HG03025 (cell line): ENCODE results near the gene STRADA.

Source experiments
- ATAC-seq: cut with Tn5 transposase; IDR thresholded peaks from one replicate; pipeline ENCODE4 v1.9.1; 2021; ENCODE audit warnings: mild to moderate bottlenecking, moderate library complexity; ENCODE audit not compliant: unreplicated experiment, low FRiP score

STRADA gene

DNA sequence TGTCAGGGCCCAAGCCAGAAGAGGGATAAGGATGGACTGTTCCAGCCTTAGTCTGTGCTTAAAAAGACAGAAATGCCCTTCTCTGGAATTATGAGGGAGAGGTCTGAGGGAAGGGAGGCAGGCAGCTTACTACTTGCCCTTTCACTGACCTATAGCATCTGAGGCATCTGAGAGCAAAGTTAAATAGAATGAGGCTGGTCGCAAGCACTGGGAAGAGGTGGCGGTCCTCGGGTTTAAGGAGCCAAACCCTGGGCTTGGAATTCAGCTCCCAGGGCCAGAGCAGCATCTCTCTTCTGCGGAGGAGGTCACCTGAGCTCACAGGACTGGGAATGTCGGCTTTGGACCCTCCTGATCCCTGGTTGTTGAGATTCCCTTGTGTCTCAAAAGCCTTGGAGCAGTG lies 38.6 kb downstream of the STRADA start:
- ATAC-seq, result no peak

DNA sequence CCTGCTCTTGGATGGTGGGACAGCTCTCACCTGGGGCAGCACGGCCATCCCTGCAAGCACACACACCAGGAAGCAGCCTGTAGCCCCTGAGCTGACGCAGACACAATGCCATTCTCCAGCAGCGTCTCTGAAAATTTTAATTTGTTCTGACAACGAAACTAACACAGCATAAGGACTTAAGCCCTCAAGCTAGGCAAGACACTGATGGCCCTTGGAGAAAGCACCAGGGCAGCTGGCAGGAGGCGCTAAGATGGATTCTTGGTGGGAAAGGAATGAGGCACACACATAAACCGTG lies 38.9 kb downstream of the STRADA start:
- ATAC-seq, result no peak

DNA sequence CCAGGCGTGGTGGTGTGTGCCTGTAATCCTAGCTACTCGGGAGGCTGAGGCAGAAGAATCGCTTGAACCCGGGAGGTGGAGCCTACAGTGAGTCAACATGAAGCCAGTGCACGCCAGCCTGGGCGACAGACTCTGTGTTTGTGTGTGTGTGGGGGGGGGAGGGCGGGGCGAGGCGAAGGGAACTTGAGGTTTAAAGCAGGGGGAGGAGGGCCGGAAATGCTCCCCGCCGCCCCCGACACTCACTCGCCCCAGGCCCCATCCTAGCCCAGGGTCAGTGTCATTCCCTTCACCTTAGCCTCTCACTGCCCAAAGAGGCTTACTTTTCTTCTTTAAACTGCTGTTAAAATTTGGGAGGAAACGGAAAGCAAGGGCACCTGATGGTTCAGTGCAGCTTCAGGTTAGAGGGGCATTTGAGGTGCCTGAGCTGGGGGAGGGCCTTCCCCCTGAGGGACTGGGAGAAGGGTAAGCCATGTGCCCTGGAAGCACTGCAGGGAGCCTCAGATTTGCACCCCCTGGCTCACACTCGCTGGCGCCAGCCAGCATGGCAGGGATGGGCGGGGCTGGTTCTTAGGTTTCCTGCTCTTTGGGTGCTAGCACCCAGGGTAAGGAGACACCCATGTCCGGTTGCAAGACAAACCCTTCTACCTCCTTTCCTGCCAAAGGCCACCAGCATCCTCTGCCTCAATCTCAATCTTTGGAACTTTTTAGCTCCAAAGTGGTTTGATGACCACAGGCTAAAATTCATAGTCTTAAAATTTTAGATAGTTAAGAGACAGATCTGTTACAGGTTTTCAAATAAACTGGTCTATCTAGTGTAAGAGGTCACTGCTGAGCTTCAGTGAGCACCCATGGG lies 39.5 kb downstream of the STRADA start:
- no peak for ATAC-seq

DNA sequence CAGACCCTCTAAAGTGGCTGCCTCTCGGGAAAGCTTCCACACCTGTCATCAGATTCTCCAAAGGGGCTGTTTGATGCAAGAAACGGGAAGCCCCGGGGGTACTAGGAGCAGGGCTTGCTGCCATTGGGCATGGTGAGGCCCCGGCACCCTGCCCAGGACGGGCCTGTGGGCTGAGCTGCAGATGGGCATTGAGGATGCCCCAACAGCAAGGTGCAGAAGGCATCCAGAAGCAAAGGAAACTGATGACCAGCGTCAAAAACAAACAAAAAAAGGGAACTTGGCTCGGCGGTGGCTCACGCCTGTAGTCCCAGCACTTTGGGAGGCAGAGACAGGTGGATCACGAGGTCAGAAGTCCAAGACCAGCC lies 40.2 kb downstream of the STRADA start:
- ATAC-seq, result no peak

DNA sequence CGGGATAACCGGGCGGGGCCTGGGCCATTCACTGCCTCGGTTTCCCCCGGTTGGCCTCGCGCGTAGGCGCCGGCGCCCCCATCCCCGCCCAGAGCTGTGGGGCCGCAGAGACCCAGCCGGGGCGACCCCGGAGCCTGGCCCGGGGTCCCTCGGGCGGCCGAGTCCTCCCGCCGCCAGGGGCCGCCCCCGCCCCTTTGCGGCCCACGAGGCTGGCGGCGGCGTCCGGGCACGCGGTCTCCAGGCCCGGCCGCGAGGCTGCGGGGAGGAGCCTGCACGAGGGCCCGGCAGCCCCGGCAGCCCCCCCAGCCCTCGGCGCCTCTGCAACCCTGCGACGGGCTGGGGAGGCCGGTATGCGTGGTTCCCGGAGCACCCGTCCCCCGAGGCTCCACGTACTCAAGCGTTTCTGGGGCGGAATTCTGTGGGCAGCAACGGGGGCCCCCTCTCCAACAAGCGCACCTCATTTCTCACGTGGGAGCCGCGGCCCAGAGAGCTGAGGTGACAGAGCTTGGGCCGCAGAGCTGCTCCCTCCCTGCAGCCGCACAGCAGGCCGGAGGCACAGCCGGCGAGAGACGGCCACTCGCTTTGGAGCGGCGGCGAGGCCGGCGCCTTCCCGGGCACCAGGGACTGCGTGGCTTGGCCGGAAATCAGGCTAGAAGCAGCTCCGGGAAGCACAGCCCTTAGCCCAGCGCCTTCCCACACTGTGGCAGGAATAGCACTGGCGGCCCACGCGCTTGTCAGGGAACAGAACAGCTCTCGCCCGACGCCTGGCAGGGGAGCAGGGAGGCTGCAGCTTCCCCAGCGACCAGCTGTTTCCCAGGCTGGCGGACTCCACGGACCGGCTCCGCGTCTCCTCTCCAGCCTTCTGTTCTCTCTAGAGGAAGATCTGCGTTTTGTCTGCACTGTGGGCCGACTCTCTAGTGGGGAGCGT lies 40.8 kb downstream of the STRADA start:
- ATAC-seq, result no peak

DNA sequence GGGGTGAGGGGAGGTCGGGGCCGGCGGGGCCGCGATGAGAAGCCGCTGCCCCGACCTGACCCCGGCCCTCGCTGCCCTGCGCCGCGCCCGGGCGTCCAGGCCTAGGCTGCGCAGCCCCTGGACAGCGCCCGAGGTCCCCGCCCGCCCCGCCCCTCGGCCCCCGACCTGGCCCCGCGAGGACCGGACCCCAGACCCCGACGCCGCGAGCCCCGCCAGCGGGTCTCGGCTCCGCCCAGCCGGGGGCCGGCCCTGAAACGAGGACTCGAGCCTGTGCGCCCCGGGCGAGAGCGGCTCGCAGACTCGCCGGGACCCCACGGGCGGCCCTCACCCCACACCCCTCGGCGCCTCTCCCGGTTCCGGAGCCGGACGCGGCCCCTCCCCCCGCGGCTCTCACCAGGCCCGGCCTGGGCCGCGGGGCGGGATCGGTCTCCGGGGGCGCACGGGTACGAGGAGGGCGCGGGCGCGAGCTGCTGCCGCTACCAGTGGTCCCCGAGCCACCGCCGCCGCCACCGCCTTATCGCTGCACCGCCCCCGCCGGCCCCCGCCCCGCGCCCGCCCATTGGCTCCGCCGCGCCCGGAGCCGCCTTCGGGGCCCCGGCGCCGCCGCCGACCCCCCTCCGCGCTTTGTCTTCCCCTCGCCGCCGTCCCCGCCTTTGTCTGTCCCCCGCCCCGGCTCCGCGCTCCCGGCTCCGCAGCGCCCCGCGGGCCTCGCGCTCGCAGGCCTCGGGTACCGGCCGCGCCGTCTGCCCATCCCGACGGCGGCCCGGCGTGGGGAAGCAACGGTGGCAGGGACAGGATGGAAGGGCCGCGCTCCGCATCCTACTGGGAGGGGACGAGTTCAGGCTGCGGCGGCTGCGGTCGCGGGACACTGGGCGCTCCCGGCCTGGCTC lies 41.7 kb downstream of the STRADA start, which contains the start of gene LIMD2:
Gene LIMD2, minus strand, starts transcription at position 488 of the 890 bp plus-strand sequence. CDS start 827 bp downstream, outside the sequence.
- ATAC-seq, result peak; percentile 4

DNA sequence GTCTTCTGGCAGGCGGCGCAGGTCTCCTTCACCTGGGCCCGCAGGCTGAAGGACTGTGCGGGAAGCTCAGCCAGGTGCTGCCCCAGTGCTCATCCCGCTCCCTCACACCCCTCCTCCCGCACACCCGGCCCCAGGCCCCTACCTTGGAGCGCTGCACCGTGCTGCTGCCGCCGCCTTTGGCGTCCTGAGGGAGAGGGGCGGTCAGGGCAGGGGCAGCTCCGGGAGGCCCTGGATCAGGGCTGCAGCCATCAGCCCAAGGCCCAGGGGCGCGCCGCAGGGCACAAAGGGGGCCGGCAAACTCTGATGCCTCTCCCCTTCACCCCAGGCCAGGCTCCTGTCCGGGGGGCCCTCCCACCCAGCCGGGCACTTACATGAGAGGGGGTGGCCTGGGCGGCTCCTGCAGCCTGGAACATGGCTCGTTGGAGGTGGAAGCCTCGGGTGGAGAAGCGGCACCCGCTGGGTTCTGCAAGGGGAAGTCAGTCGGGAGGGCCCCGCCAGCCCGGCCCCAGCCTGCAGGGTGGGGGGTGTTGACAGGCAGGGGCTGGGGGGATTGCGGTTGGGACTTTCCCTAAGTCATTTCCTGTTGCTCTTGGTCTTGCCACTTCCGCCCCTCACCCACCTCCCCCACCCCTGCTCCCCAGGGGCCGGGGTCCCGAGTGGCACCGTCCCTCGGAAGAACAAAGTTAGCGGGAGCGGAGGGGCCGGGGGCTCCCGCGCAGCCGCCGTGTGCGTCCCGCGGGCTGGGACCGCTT lies 42.5 kb downstream of the STRADA start:
- peak; percentile 16 for ATAC-seq

DNA sequence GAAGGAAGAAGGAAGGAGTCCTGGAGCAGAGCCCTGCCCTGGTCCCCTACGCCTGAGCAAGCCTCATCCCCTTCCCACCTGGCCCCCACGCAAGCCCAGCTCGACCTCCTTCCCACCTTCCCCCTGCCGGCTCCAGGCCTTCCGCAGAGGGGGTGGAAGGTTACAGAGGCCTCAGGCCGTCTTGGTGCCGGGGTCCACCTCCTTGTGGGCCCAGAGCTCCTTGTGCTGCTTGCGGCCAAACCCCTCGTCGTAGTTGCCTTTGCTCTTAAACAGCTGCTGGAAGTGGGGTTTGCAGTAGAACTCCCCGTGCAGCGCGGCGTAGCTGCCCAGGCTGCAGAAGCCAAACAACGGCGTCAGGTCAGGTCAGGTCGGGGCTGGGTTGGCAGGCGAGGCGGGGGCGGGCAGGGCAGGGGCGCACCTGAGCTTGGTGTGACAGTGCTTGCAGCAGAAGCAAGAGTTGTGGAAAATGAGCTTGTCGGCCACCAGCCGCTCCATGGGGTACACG lies 43.2 kb downstream of the STRADA start:
- no peak for ATAC-seq

DNA sequence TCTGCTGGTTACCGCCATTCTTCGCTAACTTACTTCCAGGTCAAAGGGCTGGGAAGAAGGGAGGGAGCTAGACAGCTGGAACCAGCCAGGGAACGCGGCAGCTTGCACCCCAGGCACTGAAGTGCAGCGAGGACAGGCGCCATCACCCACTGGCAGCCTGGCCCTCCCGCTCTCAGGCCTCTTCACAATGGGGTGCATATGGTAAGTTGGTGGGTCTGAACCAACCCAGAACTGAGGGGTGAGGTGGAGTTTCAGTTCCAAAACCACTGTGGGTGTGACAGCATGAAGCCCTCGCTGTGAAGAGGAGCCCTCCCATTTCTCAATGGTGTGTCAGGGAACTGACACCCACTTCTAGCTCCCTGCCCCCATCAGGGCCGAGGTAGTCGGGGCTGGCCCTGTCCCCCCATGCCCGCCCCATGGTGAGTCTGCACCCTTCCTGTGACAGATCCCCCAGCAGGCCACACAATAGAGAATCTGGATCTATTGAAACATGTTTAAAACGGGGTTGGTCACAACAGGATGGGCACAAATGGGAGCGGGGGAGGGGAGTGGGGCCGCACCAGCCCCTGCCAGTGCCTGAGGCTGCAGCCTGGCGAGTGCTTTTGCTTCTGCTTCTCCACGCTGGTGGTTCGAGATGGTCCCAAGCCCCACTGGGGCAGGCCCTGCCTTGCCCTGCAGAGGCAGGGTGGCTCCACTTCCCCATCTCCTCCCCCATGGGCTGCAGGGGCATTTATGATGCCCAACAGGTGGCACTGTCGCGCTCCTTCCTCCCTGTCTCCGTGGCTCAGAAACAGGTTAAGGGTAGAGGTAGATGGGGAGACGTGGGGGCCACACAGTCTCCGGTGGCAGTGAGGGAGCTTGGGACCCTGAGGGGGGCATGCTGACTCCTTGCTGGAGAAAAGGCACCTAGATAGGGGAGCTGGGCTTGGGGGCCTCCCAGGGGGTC lies 44.0 kb downstream of the STRADA start:
- no peak for ATAC-seq

DNA sequence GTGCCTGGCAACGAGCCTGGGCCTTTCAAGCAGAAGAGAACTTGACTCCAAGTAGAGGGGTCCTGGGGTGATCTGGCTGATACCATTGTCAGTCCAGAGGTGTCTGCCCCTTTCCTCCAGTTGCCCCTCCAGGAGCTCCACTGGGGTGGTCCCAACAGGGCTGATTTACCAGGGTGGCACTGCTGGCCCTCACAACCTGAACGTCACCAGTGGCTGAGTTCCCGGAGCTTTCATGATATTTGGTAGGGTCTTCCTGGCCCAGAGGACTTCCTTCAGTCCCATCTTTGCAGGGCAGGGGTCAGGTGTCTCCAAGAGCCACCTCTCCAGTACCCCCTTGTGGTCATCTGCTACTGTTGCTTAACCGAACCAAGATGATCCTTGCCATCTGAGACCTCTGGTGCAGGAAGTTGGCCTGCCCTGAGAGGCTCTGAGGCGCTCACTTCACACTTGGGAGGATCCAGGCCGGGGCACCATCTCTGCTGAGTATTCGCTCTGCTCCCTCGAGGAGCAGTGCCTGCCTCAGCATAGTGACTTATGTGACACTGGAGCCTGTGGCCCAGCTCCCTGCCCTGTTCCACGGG lies 45.1 kb downstream of the STRADA start:
- no peak for ATAC-seq

DNA sequence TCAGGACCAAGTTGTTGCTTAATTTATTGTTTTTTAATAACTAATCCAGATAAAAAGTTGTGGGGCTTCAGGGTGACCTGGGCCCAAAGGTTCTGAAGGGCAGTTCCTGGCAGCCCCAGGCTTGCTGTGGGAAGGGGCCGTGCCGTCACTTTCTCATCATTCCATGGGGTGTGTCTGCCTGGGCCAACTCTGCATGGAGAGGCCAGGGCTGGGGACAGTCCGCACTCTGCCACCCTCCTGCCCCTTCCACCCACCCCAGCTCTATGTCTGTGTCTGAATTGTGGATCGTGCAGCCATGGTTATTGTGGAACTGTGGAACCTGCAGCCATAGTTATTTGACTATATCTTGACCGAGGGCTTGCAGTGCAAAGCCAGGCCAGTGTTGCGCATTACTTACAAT lies 45.7 kb downstream of the STRADA start:
- no peak for ATAC-seq

DNA sequence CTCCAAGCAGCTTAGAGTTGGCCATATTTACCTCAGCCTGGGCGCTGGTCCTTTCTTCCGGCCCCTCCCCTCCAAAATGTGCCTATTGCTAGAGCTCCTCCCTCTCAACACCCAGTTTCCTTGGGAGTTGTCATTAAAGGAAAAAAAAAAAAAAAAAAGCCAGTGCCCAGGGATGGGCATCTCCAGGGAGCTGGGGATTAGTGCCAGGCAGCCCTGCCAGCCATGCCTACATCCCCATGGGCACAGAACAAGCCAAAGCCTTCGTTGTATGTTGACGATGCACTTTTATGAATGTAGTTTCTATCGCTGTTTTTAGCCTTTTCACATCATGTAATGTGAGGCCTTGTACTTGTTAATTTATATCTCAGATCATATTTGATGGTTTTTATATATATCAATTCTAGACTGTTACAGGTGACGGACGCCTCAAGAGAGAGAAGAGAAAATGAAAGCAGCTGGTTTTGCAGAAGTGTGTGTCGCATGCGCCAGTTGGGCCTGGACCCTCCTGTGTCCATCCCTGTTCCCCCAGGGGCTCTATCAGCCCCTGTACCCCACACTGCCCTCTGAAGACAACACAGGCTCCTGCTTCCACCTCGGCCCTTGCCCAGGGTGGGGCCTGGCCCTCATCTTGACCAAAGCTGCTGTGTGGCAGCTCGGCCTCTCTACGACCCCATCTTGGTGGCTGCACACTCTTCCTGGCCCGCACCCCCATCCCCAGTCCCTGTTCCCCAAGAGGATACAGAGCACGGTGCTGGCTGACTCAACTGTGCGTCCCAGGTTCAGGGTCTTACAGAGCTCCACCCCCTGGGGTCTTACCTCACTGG lies 46.4 kb downstream of the STRADA start:
- ATAC-seq, result no peak

DNA sequence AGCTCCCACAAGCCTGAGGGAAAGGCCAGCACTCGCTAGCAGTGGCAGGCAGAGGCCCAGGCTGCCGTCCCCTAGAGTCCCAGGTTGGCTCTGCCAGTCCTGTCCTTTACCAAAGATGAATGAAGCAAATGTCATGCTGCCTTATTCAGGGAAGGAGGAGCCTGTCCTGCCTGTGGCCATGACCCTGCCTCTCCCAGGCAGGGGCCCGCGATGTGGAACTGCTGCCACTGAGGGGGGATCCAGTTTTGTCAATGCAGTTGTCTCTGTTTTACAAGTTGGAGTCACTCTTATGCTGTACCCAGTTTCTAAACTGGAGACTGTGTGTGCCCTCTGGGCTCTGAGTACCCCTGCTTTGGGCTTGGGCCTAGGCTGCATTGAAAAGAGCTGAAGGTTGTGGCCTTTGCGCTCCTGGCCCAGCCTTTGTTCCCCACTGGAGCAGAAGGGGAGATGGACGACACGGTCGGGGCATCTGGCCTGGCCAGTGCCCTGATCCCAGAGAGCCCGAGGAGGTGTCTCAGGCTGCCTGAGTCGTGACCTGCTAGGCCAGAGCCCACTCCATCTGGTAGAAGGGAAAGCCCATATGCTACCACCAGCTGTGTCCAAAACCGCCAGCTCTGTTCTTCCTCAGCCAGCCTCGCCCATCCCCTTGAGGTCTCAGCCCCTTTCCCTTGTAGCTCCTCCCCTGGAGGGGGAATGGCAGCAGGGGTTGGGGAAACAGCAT lies 47.2 kb downstream of the STRADA start:
- ATAC-seq, result no peak

DNA sequence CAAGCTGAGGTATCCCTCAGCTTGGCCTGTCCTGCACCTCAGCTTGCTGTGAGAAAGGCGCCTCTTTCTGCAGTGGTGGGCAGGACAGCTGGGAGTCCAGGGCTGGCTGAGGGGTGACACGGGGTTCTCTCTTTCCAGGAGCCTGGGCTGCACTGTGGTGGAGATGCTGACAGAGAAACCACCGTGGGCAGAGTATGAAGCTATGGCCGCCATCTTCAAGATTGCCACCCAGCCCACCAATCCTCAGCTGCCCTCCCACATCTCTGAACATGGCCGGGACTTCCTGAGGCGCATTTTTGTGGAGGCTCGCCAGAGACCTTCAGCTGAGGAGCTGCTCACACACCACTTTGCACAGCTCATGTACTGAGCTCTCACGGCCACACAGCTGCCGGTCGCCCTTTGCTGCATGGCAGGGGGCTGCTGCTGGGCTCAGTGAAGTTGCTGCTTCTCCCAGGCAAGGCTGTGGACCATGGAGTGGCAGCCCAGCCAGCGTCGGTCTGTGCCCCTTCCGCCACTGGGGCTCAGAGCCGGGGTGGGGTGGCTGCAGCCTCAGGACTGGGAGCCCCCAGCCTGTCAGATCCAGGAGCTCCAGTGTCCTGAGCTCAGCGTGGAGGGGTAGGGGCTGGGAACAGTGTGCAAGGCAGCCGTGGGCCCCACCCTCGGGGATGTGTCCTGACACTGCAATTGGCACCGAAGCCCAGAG lies 48.0 kb downstream of the STRADA start:
- ATAC-seq, result no peak

DNA sequence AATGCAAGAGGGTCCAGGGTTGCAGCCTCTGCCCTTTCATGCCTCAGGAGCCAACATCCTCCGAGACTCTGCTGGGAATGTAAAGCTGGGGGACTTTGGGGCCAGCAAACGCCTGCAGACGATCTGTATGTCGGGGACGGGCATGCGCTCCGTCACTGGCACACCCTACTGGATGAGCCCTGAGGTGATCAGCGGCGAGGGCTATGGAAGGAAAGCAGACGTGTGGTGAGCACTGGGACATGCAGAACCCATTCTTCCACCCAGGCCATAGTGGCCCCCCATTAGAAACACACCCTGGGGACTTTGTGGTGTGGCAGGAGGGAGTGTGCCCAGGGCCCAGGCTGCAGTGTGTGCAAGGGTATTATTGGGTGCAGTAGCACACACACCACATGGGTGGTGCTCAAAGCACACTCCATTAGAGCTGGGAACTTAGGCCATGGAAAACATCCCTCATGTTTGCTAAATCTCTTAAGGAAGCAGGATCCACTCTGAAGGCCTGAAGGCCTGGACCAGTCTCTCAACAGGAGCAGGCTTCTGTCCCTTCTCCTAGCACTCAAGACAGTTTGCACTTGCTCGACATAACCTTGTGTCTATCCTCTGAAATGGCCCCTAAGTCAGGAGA lies 49.3 kb downstream of the STRADA start:
- no peak for ATAC-seq

DNA sequence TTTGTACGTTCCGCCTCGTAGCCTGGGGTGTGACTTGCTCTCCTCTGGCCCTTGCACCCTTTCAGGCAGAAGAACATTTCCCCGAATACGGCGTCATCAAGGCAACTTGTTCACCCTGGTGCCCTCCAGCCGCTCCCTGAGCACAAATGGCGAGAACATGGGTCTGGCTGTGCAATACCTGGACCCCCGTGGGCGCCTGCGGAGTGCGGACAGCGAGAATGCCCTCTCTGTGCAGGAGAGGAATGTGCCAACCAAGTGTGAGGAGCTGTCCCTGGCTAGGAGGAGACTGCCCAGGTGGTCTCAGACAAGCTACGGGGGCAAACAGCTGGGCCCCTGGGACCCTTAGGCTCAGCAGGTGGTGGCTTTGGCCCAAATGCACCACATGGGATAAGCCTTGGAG lies 52.1 kb downstream of the STRADA start:
- ATAC-seq, result no peak
